ENCODE results near the gene FAM167B.

- TF ChIP-seq CTCF (IDR thresholded peaks at IDR 0.05; ENCODE audit: low read depth, low read length, poor library complexity, severe bottlenecking) (no peak), EZH2phosphoT487 (IDR thresholded peaks at IDR 0.05; ENCODE audit: borderline replicate concordance, low read length) (no peak)
These were observed 29.2 kb downstream of the FAM167B start for GRCh38 chr1:32276032-32276782.

Data from DOHH2 (cell line).